OCI-LY1 (cell line): ENCODE results near the gene CRACDL.

ENCODE experiments used
- H2AFZ ChIP-seq: fragments of 200-600 bp; sonication (generic), shearing (Covaris generic); 2 replicates; pipeline ENCODE4 v1.6.0; 2014; ENCODE audit warnings: antibody characterized with exemption, mild to moderate bottlenecking, low read length
- H3F3A ChIP-seq: fragments of 200-600 bp; sonication (generic), shearing (Covaris generic); 2 replicates; pipeline ENCODE4 v1.6.0; 2014; ENCODE audit warnings: mild to moderate bottlenecking, antibody characterized with exemption, low read length, moderate library complexity; ENCODE audit not compliant: insufficient read depth
- H3K27ac ChIP-seq: fragments of 200-600 bp; sonication (generic); 2 replicates; pipeline ENCODE4 v1.5.1; 2014; ENCODE audit warnings: low read length, mixed run types, mild to moderate bottlenecking, low read depth; ENCODE audit not compliant: poor library complexity, severe bottlenecking
- H3K27me3 ChIP-seq: fragments of 200-600 bp; sonication (generic); 2 replicates; pipeline ENCODE4 v1.6.0; 2014; ENCODE audit warnings: antibody characterized with exemption, mild to moderate bottlenecking, low read length, moderate library complexity; ENCODE audit not compliant: insufficient read depth
- H3K36me3 ChIP-seq: fragments of 200-600 bp; sonication (generic); 2 replicates; pipeline ENCODE4 v1.6.1; 2014; ENCODE audit warnings: mild to moderate bottlenecking, antibody characterized with exemption, low read length, moderate library complexity, mixed read lengths; ENCODE audit not compliant: insufficient read depth
- H3K4me1 ChIP-seq: fragments of 200-600 bp; sonication (generic); 2 replicates; pipeline ENCODE4 v1.5.1; 2014; ENCODE audit warnings: mild to moderate bottlenecking, low read length, moderate library complexity; ENCODE audit not compliant: insufficient read depth, severe bottlenecking
- H3K4me2 ChIP-seq: fragments of 200-600 bp; sonication (generic), shearing (Covaris generic); 2 replicates; pipeline ENCODE4 v1.6.1; 2014; ENCODE audit warnings: low read length
- H3K4me3 ChIP-seq: fragments of 200-600 bp; sonication (generic); 2 replicates; pipeline ENCODE4 v1.5.1; 2014; ENCODE audit warnings: low read length, low read depth, mild to moderate bottlenecking, mixed read lengths; ENCODE audit not compliant: poor library complexity, severe bottlenecking
- H3K79me2 ChIP-seq: fragments of 200-600 bp; shearing (Covaris generic); 2 replicates; pipeline ENCODE4 v1.6.1; 2016; ENCODE audit warnings: mixed run types, low read length, mixed read lengths; ENCODE audit not compliant: insufficient read depth
- H3K9ac ChIP-seq: fragments of 200-600 bp; sonication (generic), shearing (Covaris generic); 2 replicates; pipeline ENCODE4 v1.6.1; 2014; ENCODE audit warnings: mild to moderate bottlenecking, low read length, mixed read lengths
- H3K9me2 ChIP-seq: fragments of 200-600 bp; sonication (generic), shearing (Covaris generic); 2 replicates; pipeline ENCODE4 v1.6.1; 2014; ENCODE audit warnings: low read depth, mild to moderate bottlenecking, low read length, mixed read lengths
- H3K9me3 ChIP-seq: fragments of 200-600 bp; shearing (Covaris generic); 2 replicates; pipeline ENCODE4 v1.6.1; 2014; ENCODE audit warnings: low read length, mixed read lengths
- H4K20me1 ChIP-seq: fragments of 200-600 bp; sonication (generic), shearing (Covaris generic); 2 replicates; pipeline ENCODE4 v1.6.0; 2016; ENCODE audit warnings: mild to moderate bottlenecking, low read length; ENCODE audit not compliant: insufficient read depth
- CTCF ChIP-seq: fragments of 200-600 bp; sonication (generic), shearing (Covaris generic); IDR thresholded peaks from 2 replicates; pipeline ENCODE4 v1.5.1; 2017; ENCODE audit warnings: mild to moderate bottlenecking, antibody characterized with exemption, low read length, moderate library complexity, mixed read lengths
- EZH2 ChIP-seq: fragments of 200-600 bp; sonication (generic), shearing (Covaris generic); IDR thresholded peaks from 2 replicates; pipeline ENCODE4 v1.8.0; 2017; ENCODE audit warnings: borderline replicate concordance, mixed run types, mild to moderate bottlenecking, antibody characterized with exemption, low read length, moderate library complexity, mixed read lengths

Gene CRACDL

GRCh38 chr2:98883780-98884211 lies 52.2 kb downstream of the CRACDL start:
- Histone ChIP-seq H3K4me1 (no peaks in the 10 kb centered on the region), H3K4me2 (no peak overlapping the region), H4K20me1 (no peaks in the 10 kb centered on the region), H3K27me3 (no peaks in the 10 kb centered on the region), H3K27ac (no peak overlapping the region), H3K9me3 (peaks cover 5% of the 10 kb centered on the region; the same call in 1 of the 2 replicates), H3F3A (no peaks in the 10 kb centered on the region), H3K4me3 (no peak overlapping the region), H3K9me2 (no peaks in the 10 kb centered on the region), H3K9ac (no peak overlapping the region), H3K36me3 (no peaks in the 10 kb centered on the region; the same call in 1 of the 2 replicates), H3K79me2 (no peaks in the 10 kb centered on the region), H2AFZ (no peak overlapping the region)
- TF ChIP-seq CTCF (no peak), EZH2 (no peak)

GRCh38 chr2:98882971-98883779 lies 52.9 kb downstream of the CRACDL start:
- Histone ChIP-seq H3K27me3 (no peaks in the 10 kb centered on the region), H3K36me3 (no peaks in the 10 kb centered on the region; the same call in 1 of the 2 replicates), H3K4me3 (no peak overlapping the region), H3K4me1 (no peaks in the 10 kb centered on the region), H3K9ac (no peak overlapping the region), H3K9me3 (peaks cover 5% of the 10 kb centered on the region; the same call in 1 of the 2 replicates), H3K27ac (no peak overlapping the region), H3K9me2 (no peaks in the 10 kb centered on the region), H2AFZ (no peak overlapping the region), H4K20me1 (no peaks in the 10 kb centered on the region), H3F3A (no peaks in the 10 kb centered on the region), H3K79me2 (no peaks in the 10 kb centered on the region), H3K4me2 (no peak overlapping the region)
- no peak for TF ChIP-seq EZH2
- TF ChIP-seq CTCF: no peak

GRCh38 chr2:98882368-98882767 lies 53.7 kb downstream of the CRACDL start:
- H3K27me3 ChIP-seq: no peaks in the 10 kb centered on the region
- H3K4me3 ChIP-seq: no peak overlapping the region
- no peaks in the 10 kb centered on the region for H3K79me2 ChIP-seq
- H4K20me1 ChIP-seq: no peaks in the 10 kb centered on the region
- H3K9me2 ChIP-seq: no peaks in the 10 kb centered on the region
- H3K9ac ChIP-seq: no peak overlapping the region
- no peaks in the 10 kb centered on the region; the same call in 1 of the 2 replicates for H3K36me3 ChIP-seq
- no peak overlapping the region for H2AFZ ChIP-seq
- no peaks in the 10 kb centered on the region for H3K4me1 ChIP-seq
- H3K27ac ChIP-seq: no peak overlapping the region
- peaks cover 5% of the 10 kb centered on the region; the same call in 1 of the 2 replicates for H3K9me3 ChIP-seq
- H3F3A ChIP-seq: no peaks in the 10 kb centered on the region
- H3K4me2 ChIP-seq: no peak overlapping the region
- no peak for TF ChIP-seq EZH2
- no peak for TF ChIP-seq CTCF
